Lower leg skin (tissue), 4 donors: ENCODE results near the gene S1PR4. TPM values are rescaled to one million over a fixed set of nuclear protein-coding genes. Genes with fewer than 3 reads are reported as not detected.

ENCODE experiments used
- DNase-seq, 2 donors: peaks; one replicate each; pipeline ENCODE4 v3.0.0-alpha.2; 2019; ENCODE audit warnings: low spot score in 2 of 2
- H3K4me3 ChIP-seq: fragments of 200-600 bp; sonication (generic); 2 replicates; pipeline ENCODE4 v1.5.1; 2017; ENCODE audit warnings: mild to moderate bottlenecking, low read depth; ENCODE audit not compliant: poor library complexity, severe bottlenecking
- POLR2A ChIP-seq, 2 donors: fragments of 450-650 bp; IDR thresholded peaks; one replicate each; pipeline ENCODE4 v1.6.1; 2016 to 2017; ENCODE audit warnings: antibody characterized with exemption in 2 of 2, mild to moderate bottlenecking in 1 of 2, moderate library complexity in 1 of 2
- WGBS, 2 donors: methylation state at CpG; one replicate each; pipeline ENCODE4 v1.1.5; 2018; 5-methylcytosine and 5-hydroxymethylcytosine counted together
- intact Hi-C: fragments of 100-400 bp; cut with DNase I; formaldehyde crosslinking; loops from one replicate; pipeline ENCODE4 v1.15.0; 2023; ENCODE audit warnings: low total_unique reads
- total RNA-seq, 4 donors: library from RNA; depleted of rRNA; stranded (reverse); fragments of >200 nt; gene quantifications; one replicate each; pipeline ENCODE4 v1.1.0, GENCODE V29; 2016
- TF ChIP-seq, protein P1 (sequence below), 3 donors: fragments of 450-650 bp; IDR thresholded peaks; one replicate each; pipeline ENCODE4 v1.5.1; 2016; ENCODE audit warnings: antibody characterized with exemption in 3 of 3, mild to moderate bottlenecking in 3 of 3, moderate library complexity in 2 of 3

S1PR4 gene
- total RNA-seq, 4 donors from 2014 or later, result 0.19 to 3.4 (median 2.2) TPM; not detected in 1

- intact Hi-C loops, result loop anchor here (10.0 kb wide), 1 partner anchor 195 kb away; no protein-coding TSS in a partner anchor
Observed at GRCh38 chr19:3149526-3150505, 28.8 kb upstream of the S1PR4 start.

GRCh38 chr19:3150739-3151329, 27.7 kb upstream of the S1PR4 start:
- intact Hi-C loops, result loop anchor here (10.0 kb wide), 1 partner anchor 196 kb away; no protein-coding TSS in a partner anchor
- DNase-seq, result no peak
- no peak overlapping the region for H3K4me3 ChIP-seq
- WGBS, 2 donors, result 83 to 93% methylated on average over 5 of the region's 5 CpGs
- TF ChIP-seq, protein P1, sequence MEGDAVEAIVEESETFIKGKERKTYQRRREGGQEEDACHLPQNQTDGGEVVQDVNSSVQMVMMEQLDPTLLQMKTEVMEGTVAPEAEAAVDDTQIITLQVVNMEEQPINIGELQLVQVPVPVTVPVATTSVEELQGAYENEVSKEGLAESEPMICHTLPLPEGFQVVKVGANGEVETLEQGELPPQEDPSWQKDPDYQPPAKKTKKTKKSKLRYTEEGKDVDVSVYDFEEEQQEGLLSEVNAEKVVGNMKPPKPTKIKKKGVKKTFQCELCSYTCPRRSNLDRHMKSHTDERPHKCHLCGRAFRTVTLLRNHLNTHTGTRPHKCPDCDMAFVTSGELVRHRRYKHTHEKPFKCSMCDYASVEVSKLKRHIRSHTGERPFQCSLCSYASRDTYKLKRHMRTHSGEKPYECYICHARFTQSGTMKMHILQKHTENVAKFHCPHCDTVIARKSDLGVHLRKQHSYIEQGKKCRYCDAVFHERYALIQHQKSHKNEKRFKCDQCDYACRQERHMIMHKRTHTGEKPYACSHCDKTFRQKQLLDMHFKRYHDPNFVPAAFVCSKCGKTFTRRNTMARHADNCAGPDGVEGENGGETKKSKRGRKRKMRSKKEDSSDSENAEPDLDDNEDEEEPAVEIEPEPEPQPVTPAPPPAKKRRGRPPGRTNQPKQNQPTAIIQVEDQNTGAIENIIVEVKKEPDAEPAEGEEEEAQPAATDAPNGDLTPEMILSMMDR (IDR thresholded peaks at IDR 0.05), result no peak
- no peak for TF ChIP-seq POLR2A (IDR thresholded peaks at IDR 0.05)

More at GRCh38 chr19:3149526-3150505, 28.8 kb upstream of the S1PR4 start:
- H3K4me3 ChIP-seq, result no peak overlapping the region
- DNase-seq, result no peak
- TF ChIP-seq, protein P1 (IDR thresholded peaks at IDR 0.05), result no peak
- no peak for TF ChIP-seq POLR2A (IDR thresholded peaks at IDR 0.05)
- WGBS, 2 donors, result 70 to 73% methylated on average over 32 to 33 of the region's 35 CpGs

- DNase-seq, result no peak
- WGBS, 2 donors, result 81 to 83% methylated on average over 14 of the region's 14 CpGs
- TF ChIP-seq, protein P1 (IDR thresholded peaks at IDR 0.05), result no peak
- TF ChIP-seq POLR2A (IDR thresholded peaks at IDR 0.05), result no peak
Observed at GRCh38 chr19:3151563-3152418, 26.8 kb upstream of the S1PR4 start.

GRCh38 chr19:3152419-3152780, 26.2 kb upstream of the S1PR4 start:
- intact Hi-C loops, result loop anchor here (10.0 kb wide), 1 partner anchor 198 kb away; no protein-coding TSS in a partner anchor
- DNase-seq, result no peak
- 90 to 95% methylated on average over 3 of the region's 3 CpGs for WGBS, 2 donors
- H3K4me3 ChIP-seq, result no peak overlapping the region
- TF ChIP-seq POLR2A (IDR thresholded peaks at IDR 0.05), result no peak
- TF ChIP-seq, protein P1 (IDR thresholded peaks at IDR 0.05), result no peak

More at GRCh38 chr19:3151563-3152418, 26.8 kb upstream of the S1PR4 start:
- intact Hi-C loops, result loop anchor here (10.0 kb wide), 1 partner anchor 197 kb away; no protein-coding TSS in a partner anchor
- no peak overlapping the region for H3K4me3 ChIP-seq
